Peyer's patch (tissue), 4 donors: ENCODE measurements around the gene INHBB. TPM values are rescaled to one million over a fixed set of nuclear protein-coding genes. Genes with fewer than 3 reads are reported as not detected.

Experiments
- DNase-seq, 3 donors: peaks; one replicate each; pipeline ENCODE4 v3.0.0-alpha.2; 2017 to 2019
- H3K27ac ChIP-seq, 4 donors: fragments of 200-600 bp; sonication (generic); one replicate each; pipeline ENCODE4 v1.5.1; 2016 to 2019
- H3K27me3 ChIP-seq, 2 donors: fragments of 200-600 bp; sonication (generic); one replicate each; pipeline ENCODE4 v1.5.1; 2019
- H3K36me3 ChIP-seq, 3 donors: fragments of 200-600 bp; sonication (generic); one replicate each; pipeline ENCODE4 v1.5.1; 2016 to 2019
- H3K4me1 ChIP-seq, 4 donors: fragments of 200-600 bp; sonication (generic); one replicate each; pipeline ENCODE4 v1.5.1; 2016 to 2019
- H3K4me3 ChIP-seq, 4 donors: fragments of 200-600 bp; sonication (generic); 1 replicate in 3 of 4; 2 replicates in 1 of 4; pipeline ENCODE4 v1.5.1; 2016 to 2019; ENCODE audit warnings: mild to moderate bottlenecking in 1 of 4
- H3K9me3 ChIP-seq, 4 donors: fragments of 200-600 bp; sonication (generic); one replicate each; pipeline ENCODE4 v1.5.1; 2016 to 2019; ENCODE audit warnings: mild to moderate bottlenecking in 1 of 4
- CTCF ChIP-seq, 6 experiments: fragments of 450-650 bp in 4 of 6; fragments of 200-600 bp in 2 of 6; sonication (generic) in 1 of 6; IDR thresholded peaks; one replicate each; pipeline ENCODE4 v1.5.1; 2017 to 2019; ENCODE audit warnings: antibody characterized with exemption in 6 of 6, mild to moderate bottlenecking in 3 of 6, moderate library complexity in 1 of 6
- POLR2A ChIP-seq, 2 donors: fragments of 450-650 bp; IDR thresholded peaks; one replicate each; pipeline ENCODE4 v1.5.1; 2017; ENCODE audit warnings: antibody characterized with exemption in 2 of 2, mild to moderate bottlenecking in 2 of 2, moderate library complexity in 2 of 2
- total RNA-seq, 4 donors: library from RNA; depleted of rRNA; stranded (reverse); fragments of >200 nt; gene quantifications; one replicate each; pipeline ENCODE4 v1.1.0, GENCODE V29; 2016

Gene INHBB
- total RNA-seq, 4 donors from 2014 or later, result 0.70 to 1.1 (median 0.95) TPM; not detected in 1

DNA sequence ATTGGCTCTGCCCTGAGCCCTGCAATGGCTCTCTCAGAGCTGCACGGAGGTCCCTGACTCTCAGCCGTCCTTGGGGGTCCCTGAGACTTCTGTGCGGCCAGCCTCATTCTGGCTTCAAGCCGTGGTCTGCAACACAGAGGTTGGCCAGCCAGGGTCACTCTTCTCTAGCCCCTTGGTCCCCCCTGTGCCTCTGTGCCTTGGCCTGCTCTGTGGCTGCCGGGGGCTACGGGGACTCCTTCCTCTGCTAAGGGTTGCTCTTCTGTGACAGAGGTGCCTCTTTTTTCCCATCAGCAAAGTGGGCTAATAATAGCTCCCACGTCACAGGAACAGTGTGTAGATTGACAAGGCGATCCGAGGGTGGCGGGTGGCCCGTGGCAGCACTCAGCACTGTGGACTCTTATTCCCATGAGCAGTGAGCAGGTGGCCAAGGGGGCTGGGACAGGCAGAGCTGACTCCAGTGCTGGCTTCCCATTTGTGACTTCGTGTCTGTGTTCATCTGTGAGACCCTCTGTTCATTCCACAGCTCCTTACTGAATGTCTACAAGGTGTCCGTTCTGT lies 19.4 kb downstream of the INHBB start:
- H3K27me3 ChIP-seq, result no peaks in the 10 kb centered on the region
- H3K4me1 ChIP-seq, result no peaks in the 10 kb centered on the region
- no peaks in the 10 kb centered on the region for H3K36me3 ChIP-seq
- no peak for TF ChIP-seq POLR2A (IDR thresholded peaks at IDR 0.05)
- no peak for TF ChIP-seq CTCF (IDR thresholded peaks at IDR 0.05)
- H3K4me3 ChIP-seq, result no peak overlapping the region
- no peaks in the 10 kb centered on the region for H3K9me3 ChIP-seq
- no peak overlapping the region for H3K27ac ChIP-seq
- no peak for DNase-seq

- TF ChIP-seq POLR2A (IDR thresholded peaks at IDR 0.05) (no peak), CTCF (IDR thresholded peaks at IDR 0.05) (no peak)
- Histone ChIP-seq H3K36me3 (no peaks in the 10 kb centered on the region), H3K9me3 (no peaks in the 10 kb centered on the region), H3K27me3 (no peaks in the 10 kb centered on the region), H3K27ac (no peak overlapping the region), H3K4me3 (no peak overlapping the region), H3K4me1 (no peaks in the 10 kb centered on the region)
- no peak for DNase-seq
Measured at GRCh38 chr2:120366698-120367097, 20.8 kb downstream of the INHBB start.

GRCh38 chr2:120367221-120367620 lies 21.3 kb downstream of the INHBB start:
- no peaks in the 10 kb centered on the region for H3K9me3 ChIP-seq
- no peak overlapping the region for H3K4me3 ChIP-seq
- no peaks in the 10 kb centered on the region for H3K4me1 ChIP-seq
- TF ChIP-seq POLR2A (IDR thresholded peaks at IDR 0.05) (no peak), CTCF (IDR thresholded peaks at IDR 0.05) (no peak)
- H3K27ac ChIP-seq, result no peak overlapping the region
- no peaks in the 10 kb centered on the region for H3K36me3 ChIP-seq
- DNase-seq, result no peak
- H3K27me3 ChIP-seq, result no peaks in the 10 kb centered on the region

DNA sequence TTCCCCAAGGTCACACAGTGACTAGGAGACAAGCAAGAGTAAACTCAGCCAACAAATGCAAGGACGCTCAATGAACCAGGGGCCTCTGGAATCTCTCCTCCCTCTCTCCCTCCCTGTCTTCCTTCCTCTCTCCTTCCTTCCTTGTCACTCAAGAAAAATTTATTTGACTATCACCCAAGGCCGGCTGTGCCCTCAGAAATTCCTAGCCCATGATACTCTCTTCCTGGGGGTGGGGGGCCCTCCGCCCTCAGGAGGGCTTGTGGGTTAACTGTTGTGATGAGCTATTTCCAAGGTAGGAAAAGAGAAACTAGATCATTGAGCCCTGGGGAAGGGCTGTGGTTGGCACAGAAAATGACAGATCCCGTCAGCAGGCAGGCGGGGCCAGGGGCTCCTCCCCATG lies 21.7 kb downstream of the INHBB start:
- TF ChIP-seq POLR2A (IDR thresholded peaks at IDR 0.05) (no peak), CTCF (IDR thresholded peaks at IDR 0.05) (no peak)
- no peaks in the 10 kb centered on the region for H3K36me3 ChIP-seq
- H3K27me3 ChIP-seq, result no peaks in the 10 kb centered on the region
- no peaks in the 10 kb centered on the region for H3K9me3 ChIP-seq
- no peak overlapping the region for H3K4me3 ChIP-seq
- H3K27ac ChIP-seq, result no peak overlapping the region
- DNase-seq, result no peak
- H3K4me1 ChIP-seq, result no peaks in the 10 kb centered on the region

GRCh38 chr2:120368086-120368485 lies 22.1 kb downstream of the INHBB start:
- Histone ChIP-seq H3K36me3 (no peaks in the 10 kb centered on the region), H3K27me3 (no peaks in the 10 kb centered on the region), H3K27ac (no peak overlapping the region), H3K4me1 (no peaks in the 10 kb centered on the region), H3K4me3 (no peak overlapping the region), H3K9me3 (no peaks in the 10 kb centered on the region)
- no peak for DNase-seq
- TF ChIP-seq CTCF (IDR thresholded peaks at IDR 0.05) (no peak), POLR2A (IDR thresholded peaks at IDR 0.05) (no peak)

- TF ChIP-seq CTCF (IDR thresholded peaks at IDR 0.05), result no peak
- TF ChIP-seq POLR2A (IDR thresholded peaks at IDR 0.05), result no peak
- no peak for DNase-seq
- no peak overlapping the region for H3K4me3 ChIP-seq
- no peak overlapping the region for H3K27ac ChIP-seq
- no peaks in the 10 kb centered on the region for H3K9me3 ChIP-seq
- no peaks in the 10 kb centered on the region for H3K27me3 ChIP-seq
- no peaks in the 10 kb centered on the region for H3K36me3 ChIP-seq
- no peaks in the 10 kb centered on the region for H3K4me1 ChIP-seq
Measured at GRCh38 chr2:120369250-120369649, 23.3 kb downstream of the INHBB start.
